Measurements from ENCODE around the gene COMT. TPM values are rescaled to one million over a fixed set of nuclear protein-coding genes. Genes with fewer than 3 reads are reported as not detected.

Gene COMT
- polyA plus RNA-seq, 12 donors, result 54.0 to 93.5 (median 66.3) TPM; not detected in 1

DNA sequence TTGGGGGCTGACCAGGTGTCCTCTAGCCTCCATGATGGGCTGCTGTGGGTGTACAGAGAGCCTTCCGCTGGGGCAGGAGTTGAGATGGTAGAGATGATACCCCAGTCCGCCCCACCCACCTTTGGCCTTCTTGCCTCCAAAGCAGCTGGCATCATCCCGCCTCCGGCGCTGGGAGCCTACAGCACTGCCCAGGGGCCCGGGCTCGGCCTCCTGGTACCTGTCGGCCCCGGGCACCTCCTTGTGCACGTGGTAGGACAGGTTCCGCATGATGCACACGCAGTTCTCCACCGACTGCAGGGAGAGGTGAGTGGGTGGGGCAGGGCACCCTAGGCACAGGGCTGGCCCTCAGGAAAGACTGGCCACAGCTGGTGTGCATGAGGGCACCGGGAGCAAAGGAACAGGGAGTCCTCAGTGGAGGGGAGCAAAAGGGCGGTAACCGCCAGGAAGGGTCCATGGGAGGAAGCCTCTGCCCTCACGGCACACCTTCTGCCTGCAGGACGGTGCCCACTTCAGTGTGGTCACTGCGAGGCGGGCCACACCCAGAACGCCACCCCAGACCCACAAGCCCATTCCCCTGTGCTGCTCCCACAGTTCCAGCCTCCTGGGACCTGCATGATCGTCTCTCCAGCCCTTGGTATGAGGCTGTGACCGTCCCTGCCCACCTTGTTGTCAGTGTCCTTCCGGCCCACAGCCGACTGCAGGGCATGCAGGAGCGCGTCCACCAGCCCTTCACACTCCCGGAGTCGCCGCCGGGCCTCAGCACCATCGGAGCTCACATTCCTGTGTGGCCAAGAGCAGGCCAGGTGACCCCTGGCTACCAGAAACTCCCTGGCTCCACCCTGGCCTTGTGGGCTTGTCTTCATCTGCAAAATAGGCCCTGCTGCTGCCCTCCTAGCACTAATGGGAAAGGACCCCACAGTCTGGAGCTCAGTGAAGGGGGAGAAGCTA lies 36.0 kb downstream of the COMT start:
- no peak for DNase-seq

DNA sequence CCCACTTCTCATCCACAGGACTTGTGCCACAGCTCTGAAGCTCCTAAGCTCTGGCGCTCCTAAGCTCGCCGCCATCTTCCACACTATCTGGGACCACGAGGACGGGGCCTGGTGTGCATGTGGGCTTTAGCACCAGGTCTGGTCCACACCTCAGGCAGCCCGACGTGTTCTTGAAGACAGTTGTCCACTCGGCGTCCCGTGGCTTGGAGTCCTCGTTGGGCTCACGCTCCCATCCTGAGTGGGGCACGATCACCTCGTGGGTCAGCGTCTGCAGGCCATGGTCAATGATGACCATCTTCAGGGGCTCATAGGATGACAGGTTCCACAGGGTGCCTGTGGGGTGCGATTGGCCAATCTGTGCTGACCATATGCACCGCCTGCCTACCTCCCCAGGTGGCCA lies 37.2 kb downstream of the COMT start:
- no peak for DNase-seq

DNA sequence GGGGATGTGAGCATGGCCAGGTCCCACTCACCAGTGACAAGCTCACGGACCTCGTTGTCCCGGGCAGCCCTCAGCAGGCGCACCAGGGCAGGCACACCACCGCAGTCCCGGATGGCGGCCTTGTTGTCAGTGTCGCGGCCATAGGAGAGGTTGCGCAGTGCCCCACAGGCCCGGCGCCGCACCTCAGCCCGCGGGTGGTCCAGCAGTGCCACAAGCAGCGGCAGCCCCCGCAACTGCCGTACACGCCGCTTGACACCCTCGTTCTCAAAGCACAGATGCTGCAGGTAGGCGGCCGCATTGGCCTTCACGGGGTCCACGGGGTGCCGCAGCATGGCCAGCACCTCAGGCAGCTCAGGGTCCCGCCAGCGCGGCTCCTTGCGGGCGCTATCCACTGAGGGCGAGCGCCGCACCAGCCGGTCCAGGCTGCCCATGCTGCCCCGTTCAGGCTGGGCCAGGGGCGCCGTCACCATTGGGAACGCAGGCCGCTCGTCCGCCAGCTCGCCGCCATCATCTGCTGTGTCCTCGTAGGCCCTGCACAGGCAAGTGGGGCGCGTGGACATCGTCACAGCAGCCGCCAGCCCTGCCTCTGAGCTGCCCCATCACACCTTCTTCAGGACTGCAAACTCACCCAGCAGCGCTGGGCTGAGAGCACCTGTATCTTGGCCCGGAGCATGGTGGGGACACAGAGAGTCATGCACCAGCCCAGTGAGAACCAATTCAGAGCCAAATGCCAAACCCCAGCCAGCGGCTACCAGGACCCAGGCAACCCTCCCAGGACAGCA lies 38.3 kb downstream of the COMT start:
- no peak for DNase-seq

DNA sequence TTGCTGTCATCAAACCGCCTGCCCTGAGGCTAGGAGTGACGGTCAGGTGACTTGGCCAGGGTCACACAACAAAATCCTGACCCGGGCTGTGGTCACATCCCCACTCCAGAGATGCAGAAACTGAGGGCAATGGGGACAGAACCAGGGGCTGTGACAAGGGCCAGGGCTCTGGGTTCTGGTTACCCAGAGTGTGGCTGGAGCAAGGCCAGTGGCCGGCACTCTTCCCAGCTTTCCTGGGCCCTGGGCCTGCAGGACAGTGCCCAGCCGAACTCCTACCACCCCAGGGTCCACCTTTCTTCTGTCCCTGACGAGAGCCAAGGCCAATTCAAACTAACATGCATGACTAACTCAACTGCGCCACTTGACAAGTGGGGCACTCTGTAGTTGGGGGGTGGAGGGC lies 39.2 kb downstream of the COMT start:
- no peak for DNase-seq

DNA sequence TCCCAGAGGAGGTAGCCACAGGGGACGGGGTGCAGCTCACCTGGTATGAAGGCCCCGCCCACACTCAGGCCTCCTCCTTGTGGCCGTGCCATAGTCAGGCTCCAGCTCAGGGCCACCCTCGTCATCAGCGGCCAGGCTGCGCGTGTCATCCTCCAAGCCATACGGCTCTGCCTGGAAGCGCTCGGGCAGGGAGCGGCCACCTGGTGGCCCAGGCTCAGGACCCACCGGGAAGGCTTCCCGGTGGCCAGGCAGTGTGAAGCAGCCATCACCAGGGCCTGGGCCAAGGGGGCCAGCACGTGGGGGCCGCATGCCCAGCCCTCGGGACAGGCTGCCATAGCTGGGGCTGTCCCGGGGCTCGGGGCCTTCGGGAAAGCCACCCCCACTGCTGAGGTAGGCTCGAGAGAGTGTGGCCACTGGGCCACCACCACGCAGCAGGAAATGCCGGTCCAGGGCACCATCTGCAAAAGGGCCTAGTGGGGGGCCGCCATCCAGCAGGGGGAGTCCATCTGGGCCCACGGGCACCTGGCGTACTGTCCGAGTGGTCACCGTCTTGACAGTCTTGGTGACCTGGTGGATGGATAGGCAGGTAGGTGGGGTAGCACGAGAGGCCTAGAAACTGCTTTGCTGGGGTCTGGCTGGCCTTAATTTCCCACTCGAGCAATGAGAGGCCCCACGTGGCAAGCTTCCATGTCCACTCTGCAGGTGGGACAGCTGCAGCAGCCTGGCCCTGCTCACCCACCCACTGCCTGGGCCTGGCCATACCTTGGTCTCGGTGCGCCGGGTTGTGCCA lies 39.8 kb downstream of the COMT start:
- DNase-seq, result no peak

DNA sequence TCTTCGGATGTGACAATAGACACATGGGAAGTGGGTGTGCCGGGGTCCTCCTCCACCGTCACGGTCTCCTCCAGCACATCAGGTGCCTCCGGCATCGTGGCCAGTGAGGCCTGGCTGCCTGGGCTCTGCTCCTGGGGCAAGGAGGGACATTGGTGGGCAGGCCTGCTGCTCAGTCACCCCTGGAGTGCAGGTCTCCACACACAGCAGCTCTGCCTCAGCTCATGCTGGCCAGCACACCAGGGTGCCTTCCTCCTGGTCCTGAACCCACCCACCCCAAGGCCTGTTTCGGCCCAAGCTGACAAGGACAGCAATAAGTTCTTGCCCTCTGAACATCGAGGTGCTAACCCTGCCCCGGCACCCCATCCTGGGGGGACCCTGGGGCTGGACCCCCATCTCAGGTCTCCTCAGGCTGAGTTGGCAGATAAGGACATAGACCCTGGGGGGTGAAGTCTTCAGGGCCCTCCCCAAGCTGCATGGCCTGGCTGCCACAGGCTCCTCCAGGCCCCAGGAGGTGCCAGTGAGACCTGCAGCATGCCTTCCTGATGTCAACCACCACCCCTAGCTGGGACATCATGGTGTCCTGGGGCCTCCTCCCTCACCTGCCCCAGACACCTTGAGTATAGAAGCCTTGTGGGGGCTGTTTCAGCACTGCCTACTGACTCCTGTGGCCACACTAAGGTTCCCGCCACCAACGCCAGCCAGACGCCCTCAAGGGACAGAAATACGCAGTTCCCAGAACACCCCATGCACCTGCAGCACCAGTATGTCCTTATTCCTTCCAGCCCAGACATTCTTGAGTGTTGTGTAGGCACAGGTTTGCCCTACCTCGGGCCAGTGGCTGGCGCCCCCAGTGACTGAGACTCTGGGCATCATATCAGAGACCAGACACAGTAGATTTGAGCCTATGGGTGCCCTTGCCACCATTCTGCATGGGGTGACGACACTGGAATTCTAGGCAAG lies 40.7 kb downstream of the COMT start:
- no peak for DNase-seq

DNA sequence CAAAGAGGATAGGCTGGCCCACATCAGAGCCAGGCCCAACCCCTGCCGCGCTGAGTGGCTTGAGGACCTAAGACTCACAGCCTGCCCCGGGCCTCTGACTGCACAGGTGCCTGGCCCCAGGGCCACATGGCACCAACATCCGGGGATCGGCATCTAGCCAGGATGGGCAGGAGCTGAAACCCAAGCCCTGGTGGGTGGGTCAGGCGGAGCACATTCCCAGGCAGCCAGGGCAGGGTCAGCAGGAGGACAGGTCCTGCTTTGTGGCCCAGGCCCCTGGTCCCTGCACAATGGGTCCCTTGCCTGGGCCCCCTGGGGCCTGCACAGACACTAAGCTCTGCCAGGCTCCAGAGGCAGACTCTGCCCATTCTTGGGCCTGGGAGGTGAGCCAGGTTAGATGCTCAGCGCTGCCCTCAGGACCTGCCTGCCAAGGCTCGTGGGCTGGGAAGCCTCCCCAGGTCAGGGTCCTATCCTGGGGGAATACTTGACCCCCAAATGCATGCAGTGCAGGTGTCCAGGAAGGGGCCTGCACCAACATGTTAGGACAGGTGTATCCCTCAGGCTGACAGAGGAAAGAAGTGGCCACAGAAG lies 41.5 kb downstream of the COMT start:
- no peak for DNase-seq

DNA sequence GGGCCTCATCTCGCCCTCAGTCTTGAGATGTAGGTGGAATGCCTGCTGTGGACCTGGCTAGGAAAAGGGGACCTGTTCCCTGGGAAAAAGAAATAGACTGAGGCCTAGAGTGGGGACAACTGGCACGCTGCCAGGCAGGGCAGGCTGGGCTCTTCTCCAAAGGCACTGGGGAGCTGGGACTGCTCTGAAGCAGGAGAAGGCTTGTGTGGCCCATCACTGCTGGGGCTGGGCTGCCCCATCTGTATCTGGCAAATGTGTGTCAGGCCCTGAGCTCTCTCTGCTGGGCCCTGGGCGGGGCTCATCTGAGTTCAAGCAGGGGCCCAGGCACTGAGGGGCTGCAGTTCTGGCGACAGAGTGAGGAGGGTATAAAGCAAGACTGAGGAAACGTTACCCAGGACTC lies 42.2 kb downstream of the COMT start:
- DNase-seq, result no peak

DNA sequence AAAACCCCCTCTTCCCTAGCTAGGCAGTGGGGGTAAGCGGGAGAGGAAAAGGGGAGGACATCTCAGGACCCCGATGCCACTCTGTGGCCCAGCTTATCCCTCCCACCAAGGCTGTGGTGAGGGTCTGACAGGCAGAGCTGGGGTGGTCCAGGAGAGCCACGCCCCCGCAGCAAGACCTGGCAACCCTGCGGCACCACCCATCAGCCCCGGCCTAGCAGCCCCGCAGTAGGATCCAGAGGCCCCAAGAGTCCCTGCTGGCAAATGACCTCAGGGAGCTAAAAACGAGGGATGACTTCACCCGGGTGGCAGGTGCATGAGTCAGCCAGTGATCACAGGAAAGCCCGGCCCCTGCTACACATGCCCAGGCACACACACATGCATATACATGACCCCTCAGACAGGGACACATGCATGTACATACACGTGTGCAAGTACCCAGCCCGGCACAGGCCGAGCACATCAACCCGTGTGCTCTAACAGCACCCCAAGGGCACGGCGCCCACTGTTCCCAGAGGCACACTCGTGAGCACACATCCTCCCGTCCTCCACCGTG lies 42.7 kb downstream of the COMT start:
- DNase-seq, result no peak

DNA sequence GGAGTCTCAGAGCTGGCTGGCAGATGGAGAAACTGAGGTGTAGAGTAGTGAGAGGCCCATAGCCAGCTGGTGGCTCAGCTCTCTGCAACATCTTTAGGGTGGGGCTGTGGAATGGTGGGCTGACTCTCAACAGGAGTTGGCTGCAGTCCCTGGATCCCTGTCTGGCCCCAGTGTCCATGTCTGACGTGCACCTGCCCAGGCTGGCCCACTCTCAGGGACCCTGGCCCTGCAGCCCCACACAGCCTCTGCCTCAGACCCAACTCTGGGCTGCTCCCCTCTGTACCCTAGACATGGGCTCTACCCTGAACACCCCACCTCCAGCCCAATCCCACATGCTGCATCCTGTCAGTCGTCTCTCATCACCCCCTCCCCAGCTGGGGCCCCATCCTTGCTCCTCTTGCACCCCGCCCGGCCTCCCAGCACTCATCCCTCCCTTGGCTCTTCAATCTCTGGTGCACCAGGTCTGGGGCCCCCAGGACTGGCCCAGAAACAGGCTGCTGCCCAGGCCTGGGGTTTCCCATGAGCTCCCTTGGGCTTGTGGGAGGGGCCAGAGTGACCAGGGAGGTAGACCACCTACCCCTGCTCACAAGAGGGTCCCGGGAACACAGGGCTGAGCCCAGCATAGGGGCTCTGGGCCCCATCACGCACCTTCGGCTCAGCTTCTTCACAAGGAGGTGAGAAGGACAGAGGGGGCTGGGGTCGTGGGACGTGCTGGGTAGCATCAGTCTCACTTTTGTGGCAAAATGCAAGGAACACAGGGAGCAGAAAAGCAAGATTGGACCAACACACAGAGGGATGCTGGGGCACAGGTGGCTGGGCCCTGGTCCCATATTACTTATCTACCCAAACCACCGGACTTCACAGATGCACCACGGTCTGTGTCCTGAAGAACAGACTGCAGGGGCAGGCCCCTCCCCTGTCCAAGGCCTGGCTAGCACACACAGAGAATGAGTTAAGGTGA lies 43.6 kb downstream of the COMT start:
- DNase-seq, result no peak

DNA sequence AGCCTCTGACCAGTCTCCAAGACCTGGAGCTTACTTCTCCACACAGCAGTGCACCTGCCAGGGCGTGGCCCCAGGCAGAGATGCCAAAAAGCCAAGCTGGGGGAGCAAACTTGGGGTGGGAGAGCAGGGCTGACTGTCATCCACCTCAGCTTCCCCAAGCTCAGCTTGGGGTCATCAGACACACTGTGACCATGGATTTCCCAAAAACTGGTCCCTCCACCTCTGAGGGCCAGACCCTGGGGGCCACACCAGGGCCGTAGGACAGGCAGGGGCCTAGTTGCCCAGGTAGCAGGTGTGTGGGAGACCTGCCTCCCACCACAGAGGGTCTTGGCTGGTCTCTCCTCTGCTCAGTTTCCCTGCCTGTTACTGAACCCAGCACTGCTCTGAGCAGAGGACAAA lies 44.4 kb downstream of the COMT start:
- no peak for DNase-seq

DNA sequence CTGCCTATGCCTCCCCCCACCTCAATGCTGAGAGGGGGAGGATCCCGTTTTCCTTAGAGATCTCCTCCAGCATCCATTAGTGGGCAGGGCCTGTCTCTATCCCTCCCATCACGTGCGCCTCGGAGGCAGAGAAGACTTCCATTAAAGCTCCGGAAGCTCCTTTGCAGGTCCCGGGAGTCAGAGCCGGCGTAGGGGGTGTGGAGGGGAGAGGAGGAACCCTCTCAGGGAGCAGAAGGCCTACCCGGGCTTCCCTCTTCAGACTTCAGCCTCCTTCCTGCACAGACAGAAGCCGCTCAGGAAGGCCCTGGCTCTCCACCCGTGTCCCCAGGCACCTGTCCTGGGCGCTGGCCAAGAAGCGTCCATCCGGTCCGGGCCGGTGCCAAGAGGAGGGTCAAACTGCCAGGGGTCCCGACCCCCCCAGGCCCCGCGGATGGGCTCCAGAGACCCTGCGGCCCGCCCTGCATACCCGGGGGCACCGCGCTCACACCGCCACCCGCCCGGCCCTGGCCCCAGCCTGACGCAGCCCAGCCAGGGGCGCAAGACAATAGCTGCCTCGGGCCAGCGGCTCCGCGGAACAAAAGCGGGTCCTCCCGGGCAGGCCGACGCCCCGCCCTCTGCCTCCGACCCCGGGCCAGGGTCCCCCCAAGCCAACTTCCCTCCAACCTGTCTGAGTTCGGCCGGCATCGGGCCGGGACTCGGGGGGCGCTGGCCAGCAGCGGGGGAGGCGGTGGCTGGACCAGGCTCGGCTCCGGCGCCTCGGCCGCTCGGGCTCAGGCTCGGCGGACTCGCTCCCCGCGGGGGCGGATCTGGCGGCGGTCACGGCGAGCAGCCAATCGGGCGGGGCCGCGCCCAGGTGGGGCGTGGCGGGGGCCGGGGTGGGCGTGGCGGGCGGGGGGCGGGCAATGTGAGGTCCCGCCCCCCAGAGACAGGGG lies 45.1 kb downstream of the COMT start:
- peak; percentile 72 for DNase-seq

DNA sequence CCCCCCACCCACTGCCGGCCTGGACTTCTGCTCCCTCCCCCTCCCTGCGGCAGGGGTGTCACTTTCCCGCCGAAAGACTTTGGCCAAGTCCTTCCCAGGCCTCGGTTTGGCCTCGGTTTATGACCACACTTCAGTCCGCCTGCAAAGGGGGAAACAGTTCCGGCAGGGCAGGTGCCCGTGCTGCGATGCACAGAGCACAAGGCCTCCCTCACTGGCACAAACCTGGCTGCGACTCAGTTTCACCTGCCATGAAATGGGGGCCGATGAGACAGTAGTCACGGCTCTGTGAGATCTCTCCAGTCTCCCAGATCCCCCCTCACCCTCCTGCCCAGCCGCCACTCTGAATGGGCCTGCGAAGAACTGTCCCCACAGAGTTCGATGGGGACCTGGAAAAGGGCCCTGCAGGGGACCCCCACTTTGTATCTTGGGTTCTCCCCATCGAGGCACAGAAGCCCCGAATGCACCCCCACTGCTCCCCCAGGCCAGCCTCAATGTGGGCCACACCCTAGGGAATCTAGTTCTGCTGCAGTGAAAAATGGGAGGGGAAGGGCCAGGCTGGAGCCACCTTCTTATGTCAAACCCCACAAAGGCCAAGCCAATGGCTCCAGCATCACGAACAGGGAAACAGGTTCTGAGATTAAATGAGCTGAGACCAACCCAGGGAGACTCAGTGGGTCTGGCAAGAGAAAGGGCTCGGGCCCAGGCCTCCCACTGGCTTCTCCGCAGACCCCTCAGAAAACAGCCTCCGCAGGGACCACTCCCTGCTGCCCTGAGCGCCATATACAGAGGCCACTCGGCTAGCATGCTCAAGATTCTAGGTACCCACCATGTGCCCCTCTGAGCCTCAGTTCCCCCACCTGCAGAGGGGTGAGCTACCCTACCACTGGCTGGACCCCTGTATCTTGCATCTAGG lies 46.1 kb downstream of the COMT start:
- DNase-seq, result peak; percentile 40

DNA sequence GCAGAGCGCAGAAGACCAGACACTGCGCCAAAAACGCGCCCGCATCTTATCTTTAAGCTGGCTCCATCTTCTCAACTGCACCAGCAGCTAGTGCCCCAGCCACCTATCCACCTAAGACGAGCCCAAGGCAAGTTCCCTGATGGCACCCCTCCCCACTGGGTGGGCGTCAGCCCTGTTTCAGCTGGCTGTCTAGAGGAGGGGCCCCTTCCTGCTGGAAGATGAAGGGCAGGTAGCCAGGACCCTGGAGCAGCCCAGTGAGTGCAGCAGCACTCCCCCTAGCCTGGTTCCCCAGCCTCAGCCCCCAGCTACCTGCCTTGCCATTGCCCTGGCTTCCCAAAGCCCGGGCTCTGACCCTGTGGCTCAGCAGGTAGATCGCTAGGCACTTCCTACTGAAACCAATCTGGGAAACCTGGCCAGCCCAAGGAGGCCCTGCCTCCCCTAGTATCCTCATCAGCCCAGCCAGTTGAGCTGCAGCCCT lies 46.8 kb downstream of the COMT start:
- no peak for DNase-seq

DNA sequence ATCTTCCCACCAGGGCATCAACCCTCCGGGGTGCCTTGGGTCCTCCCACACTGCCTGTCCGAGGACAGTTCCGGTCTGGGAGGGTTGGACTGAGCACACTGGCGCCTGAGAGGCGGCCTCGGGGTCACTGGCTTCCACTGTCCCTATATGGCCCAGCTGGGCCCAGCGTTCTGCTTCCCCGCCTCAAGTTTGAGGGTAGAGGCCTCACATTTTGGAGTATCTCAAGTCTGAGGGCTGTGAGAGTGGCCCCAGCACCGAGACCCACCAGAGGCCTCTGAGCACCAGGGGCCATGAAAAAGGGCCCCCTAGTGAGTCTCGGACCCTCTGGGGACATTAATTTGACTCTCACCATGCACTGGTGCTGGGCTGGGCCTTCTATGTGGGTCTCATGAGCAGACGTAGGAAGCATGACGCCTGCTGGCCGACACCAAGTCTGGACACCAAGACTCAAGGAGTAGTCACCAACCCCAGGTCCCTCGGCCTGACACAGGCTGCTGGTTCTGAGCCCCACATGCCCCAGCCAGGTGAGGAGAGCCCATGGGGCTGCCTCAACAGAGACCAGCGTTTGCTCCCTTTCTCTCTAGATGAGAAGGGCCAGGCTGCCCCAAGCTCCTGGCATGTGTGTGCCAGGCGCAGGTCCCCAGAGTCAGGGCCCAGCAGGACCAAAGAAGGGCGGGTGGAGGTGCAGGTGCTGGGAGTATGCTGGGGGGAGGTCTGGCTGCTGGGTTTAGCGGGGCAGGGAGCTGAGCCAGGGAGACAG lies 47.6 kb downstream of the COMT start:
- DNase-seq, result no peak

DNA sequence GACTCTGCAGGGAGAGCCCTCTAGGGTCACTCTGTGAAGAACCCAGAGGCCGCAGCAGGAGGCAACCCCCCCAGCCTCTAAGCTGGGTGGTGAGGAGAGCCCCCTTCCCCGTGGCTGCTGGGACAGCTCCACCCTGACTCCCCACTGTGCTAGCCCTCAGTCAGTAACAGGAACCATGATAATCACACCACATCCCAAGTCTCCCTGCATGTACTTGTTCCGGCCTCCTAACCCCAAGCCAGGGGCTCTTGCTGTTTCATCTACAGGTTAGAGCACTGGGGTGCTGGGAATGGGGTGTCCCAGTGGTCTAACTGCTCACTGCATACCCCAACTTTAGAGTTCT lies 48.1 kb downstream of the COMT start:
- no peak for DNase-seq
